GM23338 (cell line): ENCODE results near the gene PCSK7. TPM values are rescaled to one million over a fixed set of nuclear protein-coding genes. Genes with fewer than 3 reads are reported as not detected.
A peak's percentile ranks its signal among the peaks of the same experiment; 100 is the strongest.

Source experiments
- ATAC-seq: fragments of 200-7000 bp; cut with Tn5 transposase; 3 replicates; pipeline ENCODE4 v1.9.1; 2020
- DNase-seq: peaks from one replicate; pipeline ENCODE4 v3.0.0-alpha.2; 2015; ENCODE audit warnings: low spot score
- H2AFZ ChIP-seq: fragments of 200-600 bp; sonication (generic); 2 replicates; pipeline ENCODE4 v1.8.0; 2016; ENCODE audit warnings: antibody characterized with exemption, mild to moderate bottlenecking, moderate library complexity
- H3F3A ChIP-seq: fragments of 200-600 bp; sonication (generic); replicated peaks from 2 replicates; pipeline ENCODE4 v1.8.0; 2017; ENCODE audit warnings: antibody characterized with exemption, mixed run types, low read depth
- H3K27ac ChIP-seq: fragments of 200-600 bp; sonication (generic); 2 replicates; pipeline ENCODE4 v1.6.1; 2016; ENCODE audit warnings: low read depth
- H3K27me3 ChIP-seq: fragments of 200-600 bp; sonication (generic); 2 replicates; pipeline ENCODE4 v1.8.0; 2016; ENCODE audit warnings: mild to moderate bottlenecking, mixed run types, moderate library complexity; ENCODE audit not compliant: insufficient read depth
- H3K36me3 ChIP-seq: fragments of 200-600 bp; sonication (generic); 2 replicates; pipeline ENCODE4 v1.8.0; 2016; ENCODE audit warnings: mild to moderate bottlenecking; ENCODE audit not compliant: insufficient read depth
- H3K4me1 ChIP-seq: fragments of 200-600 bp; sonication (generic); 2 replicates; pipeline ENCODE4 v1.8.0; 2016; ENCODE audit warnings: mild to moderate bottlenecking, moderate library complexity; ENCODE audit not compliant: insufficient read depth
- H3K4me2 ChIP-seq: fragments of 200-600 bp; sonication (generic); 2 replicates; pipeline ENCODE4 v1.7.1; 2017; ENCODE audit warnings: mixed run types
- H3K4me3 ChIP-seq: fragments of 200-600 bp; sonication (generic); 2 replicates; pipeline ENCODE4 v1.6.1; 2016; ENCODE audit warnings: mixed run types
- H3K79me2 ChIP-seq: fragments of 200-600 bp; sonication (generic); replicated peaks from 2 replicates; pipeline ENCODE4 v1.8.0; 2017; ENCODE audit warnings: mild to moderate bottlenecking; ENCODE audit not compliant: insufficient read depth
- H3K9me2 ChIP-seq: fragments of 200-600 bp; sonication (generic); 2 replicates; pipeline ENCODE4 v1.8.0; 2017; ENCODE audit not compliant: insufficient read depth
- H4K20me1 ChIP-seq: fragments of 200-600 bp; sonication (generic); replicated peaks from 2 replicates; pipeline ENCODE4 v1.8.0; 2017; ENCODE audit warnings: mild to moderate bottlenecking; ENCODE audit not compliant: insufficient read depth
- H3K27ac Mint-ChIP-seq: 2 replicates; pipeline ENCODE4 v1.8.0; 2020; ENCODE audit warnings: inconsistent platforms, mild to moderate bottlenecking, moderate library complexity, mixed read lengths
- H3K27me3 Mint-ChIP-seq: 3 replicates; pipeline ENCODE4 v1.8.0; 2022; ENCODE audit warnings: low read depth, mild to moderate bottlenecking, moderate library complexity, mixed read lengths, inconsistent platforms; ENCODE audit not compliant: insufficient read depth, poor library complexity
- H3K36me3 Mint-ChIP-seq: 3 replicates; pipeline ENCODE4 v1.8.0; 2021; ENCODE audit warnings: low read depth, mild to moderate bottlenecking, inconsistent platforms, moderate library complexity, mixed read lengths
- H3K4me1 Mint-ChIP-seq: 3 replicates; pipeline ENCODE4 v1.8.0; 2020; ENCODE audit warnings: mild to moderate bottlenecking, inconsistent platforms, mixed read lengths
- H3K4me3 Mint-ChIP-seq: 3 replicates; pipeline ENCODE4 v1.8.0; 2021; ENCODE audit warnings: moderate library complexity, mild to moderate bottlenecking, inconsistent platforms, mixed read lengths
- H3K9me3 Mint-ChIP-seq: 3 replicates; pipeline ENCODE4 v1.8.0; 2020; ENCODE audit warnings: moderate library complexity, mild to moderate bottlenecking, inconsistent platforms, mixed read lengths
- CREB1 ChIP-seq: fragments of 250-450 bp; sonication (Bioruptor Pico); IDR thresholded peaks from 2 replicates; pipeline ENCODE4 v1.5.0; 2020; ENCODE audit warnings: low read depth, mild to moderate bottlenecking, moderate library complexity
- EZH2 ChIP-seq: fragments of 200-600 bp; sonication (generic); IDR thresholded peaks from one replicate; pipeline ENCODE4 v1.8.0; 2017; ENCODE audit warnings: antibody characterized with exemption, mild to moderate bottlenecking, low read depth; ENCODE audit not compliant: unreplicated experiment
- EZH2phosphoT487 ChIP-seq: fragments of 200-600 bp; sonication (generic); IDR thresholded peaks from one replicate; pipeline ENCODE4 v1.8.1; 2018; ENCODE audit warnings: antibody characterized with exemption; ENCODE audit not compliant: unreplicated experiment
- JUNB ChIP-seq: IDR thresholded peaks from one replicate; pipeline ENCODE4 v1.6.1; 2016; ENCODE audit warnings: antibody characterized with exemption; ENCODE audit not compliant: unreplicated experiment
- NANOG ChIP-seq: IDR thresholded peaks from 2 replicates; pipeline ENCODE4 v1.6.1; 2016; ENCODE audit warnings: antibody characterized with exemption, borderline replicate concordance
- POLR2AphosphoS5 ChIP-seq: IDR thresholded peaks from 2 replicates; pipeline ENCODE4 v1.6.1; 2016; ENCODE audit warnings: antibody characterized with exemption, low read depth
- STAT1 ChIP-seq: IDR thresholded peaks from one replicate; pipeline ENCODE4 v1.6.1; 2016; ENCODE audit warnings: antibody characterized with exemption; ENCODE audit not compliant: unreplicated experiment
- ZNF114 ChIP-seq: fragments of 250-450 bp; sonication (Bioruptor Pico); IDR thresholded peaks from 2 replicates; pipeline ENCODE4 v1.5.0; 2020; ENCODE audit warnings: mild to moderate bottlenecking, moderate library complexity
- ZNF331 ChIP-seq: fragments of 250-450 bp; sonication (Bioruptor Pico); IDR thresholded peaks from 2 replicates; pipeline ENCODE4 v1.5.0; 2020; ENCODE audit warnings: low read depth, mild to moderate bottlenecking, moderate library complexity
- polyA plus RNA-seq: library from polyadenylated mRNA; unstranded; fragments of >200 nt; fragmentation: Nextera tagmentation; extraction: Ambion mirVana; gene quantifications from 2 replicates; pipeline ENCODE4 v1.2.1, GENCODE V29; 2016
- total RNA-seq: library from RNA; depleted of rRNA; stranded (reverse); fragments of >200 nt; shearing (Covaris generic); gene quantifications from 2 replicates; pipeline ENCODE4 v1.2.3, GENCODE V29; 2014
- TF ChIP-seq, protein P1 (sequence below), 2 experiments: fragments of 200-600 bp in 1 of 2; sonication (generic) in 1 of 2; conservative IDR thresholded peaks; 2 replicates each; pipeline versions ENCODE4 v1.5.1 to v1.6.1; 2016 to 2017; ENCODE audit warnings: antibody characterized with exemption in 2 of 2, low read depth in 2 of 2, mild to moderate bottlenecking in 2 of 2, moderate library complexity in 1 of 2
- TF ChIP-seq, protein P2 (sequence below): IDR thresholded peaks from 2 replicates; pipeline ENCODE4 v1.6.1; 2016; ENCODE audit warnings: antibody characterized with exemption
- TF ChIP-seq, protein P3 (sequence below): fragments of 250-450 bp; sonication (Bioruptor Pico); IDR thresholded peaks from 2 replicates; pipeline ENCODE4 v1.5.0; 2020; ENCODE audit warnings: mild to moderate bottlenecking, moderate library complexity
- TF ChIP-seq, protein P4 (sequence below): IDR thresholded peaks from one replicate; pipeline ENCODE4 v1.6.1; 2018; ENCODE audit warnings: antibody characterized with exemption; ENCODE audit not compliant: unreplicated experiment

The PCSK7 gene
- total and polyA plus RNA-seq, 2 experiments from 2014 or later: 12.4 to 46.4 TPM

DNA sequence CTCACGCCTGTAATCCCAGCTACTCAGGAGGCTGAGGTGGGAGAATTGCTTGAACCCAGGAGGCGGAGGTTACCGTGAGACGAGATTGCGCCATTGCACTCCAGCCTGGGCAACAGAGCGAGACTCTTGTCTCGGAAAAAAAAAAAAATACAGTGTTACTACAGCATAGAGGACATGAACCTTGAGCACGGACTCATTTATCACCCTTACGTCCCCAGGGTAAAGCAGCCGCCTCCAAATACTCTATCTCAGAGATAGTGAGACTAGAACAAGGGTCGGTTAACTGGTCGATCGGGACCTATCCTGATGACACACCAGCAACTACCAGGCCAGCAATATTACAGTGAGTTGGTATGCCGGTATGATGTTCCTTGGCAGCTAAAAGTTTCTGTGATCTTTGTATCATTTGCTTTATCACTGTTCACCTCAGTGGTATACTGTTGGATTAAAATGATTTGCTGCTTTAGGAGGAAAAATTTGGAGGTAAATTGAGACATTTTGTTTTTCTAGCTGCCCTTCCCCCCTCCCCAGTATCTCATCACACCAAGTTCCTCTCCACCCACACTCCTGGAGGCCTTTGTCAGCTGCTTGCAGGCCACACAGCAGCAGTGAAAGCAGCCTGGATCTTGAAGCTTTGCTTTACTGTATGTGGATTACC lies 60.3 kb downstream of the PCSK7 start:
- H3K4me3 Mint-ChIP-seq: no peak overlapping the region

More for the DNA sequence above, 60.3 kb downstream of the PCSK7 start:
- peaks cover 19% of the 10 kb centered on the region for H4K20me1 ChIP-seq
- H3K27ac ChIP-seq: no peak overlapping the region; the same call in 1 of the 2 replicates
- peak overlapping the region; percentile 66 for H3K27ac Mint-ChIP-seq
- no peaks in the 10 kb centered on the region for H3K27me3 Mint-ChIP-seq
- no peaks in the 10 kb centered on the region for H3K4me1 ChIP-seq
- H2AFZ ChIP-seq: no peak overlapping the region
- H3F3A ChIP-seq: 0 out of 2 replicates have a peak, but pooled peaks cover 10% of the 10 kb centered on the region
- no peaks in the 10 kb centered on the region for H3K9me2 ChIP-seq
- H3K36me3 ChIP-seq: peaks cover 24% of the 10 kb centered on the region
- H3K4me3 ChIP-seq: no peak overlapping the region
- no peaks in the 10 kb centered on the region for H3K27me3 ChIP-seq
- peaks cover 41% of the 10 kb centered on the region for H3K36me3 Mint-ChIP-seq
- TF ChIP-seq, protein P1, sequence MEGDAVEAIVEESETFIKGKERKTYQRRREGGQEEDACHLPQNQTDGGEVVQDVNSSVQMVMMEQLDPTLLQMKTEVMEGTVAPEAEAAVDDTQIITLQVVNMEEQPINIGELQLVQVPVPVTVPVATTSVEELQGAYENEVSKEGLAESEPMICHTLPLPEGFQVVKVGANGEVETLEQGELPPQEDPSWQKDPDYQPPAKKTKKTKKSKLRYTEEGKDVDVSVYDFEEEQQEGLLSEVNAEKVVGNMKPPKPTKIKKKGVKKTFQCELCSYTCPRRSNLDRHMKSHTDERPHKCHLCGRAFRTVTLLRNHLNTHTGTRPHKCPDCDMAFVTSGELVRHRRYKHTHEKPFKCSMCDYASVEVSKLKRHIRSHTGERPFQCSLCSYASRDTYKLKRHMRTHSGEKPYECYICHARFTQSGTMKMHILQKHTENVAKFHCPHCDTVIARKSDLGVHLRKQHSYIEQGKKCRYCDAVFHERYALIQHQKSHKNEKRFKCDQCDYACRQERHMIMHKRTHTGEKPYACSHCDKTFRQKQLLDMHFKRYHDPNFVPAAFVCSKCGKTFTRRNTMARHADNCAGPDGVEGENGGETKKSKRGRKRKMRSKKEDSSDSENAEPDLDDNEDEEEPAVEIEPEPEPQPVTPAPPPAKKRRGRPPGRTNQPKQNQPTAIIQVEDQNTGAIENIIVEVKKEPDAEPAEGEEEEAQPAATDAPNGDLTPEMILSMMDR (conservative IDR thresholded peaks at IDR 0.05; ENCODE audit: low read depth in 2 of 2): no peak
- TF ChIP-seq JUNB (no peak), ZNF331 (CRISPR knock-in tag) (no peak), ZNF114 (CRISPR knock-in tag) (no peak), POLR2AphosphoS5 (no peak), NANOG (no peak), STAT1 (no peak), EZH2 (no peak), EZH2phosphoT487 (no peak), CREB1 (CRISPR knock-in tag) (no peak)
- TF ChIP-seq, protein P2, sequence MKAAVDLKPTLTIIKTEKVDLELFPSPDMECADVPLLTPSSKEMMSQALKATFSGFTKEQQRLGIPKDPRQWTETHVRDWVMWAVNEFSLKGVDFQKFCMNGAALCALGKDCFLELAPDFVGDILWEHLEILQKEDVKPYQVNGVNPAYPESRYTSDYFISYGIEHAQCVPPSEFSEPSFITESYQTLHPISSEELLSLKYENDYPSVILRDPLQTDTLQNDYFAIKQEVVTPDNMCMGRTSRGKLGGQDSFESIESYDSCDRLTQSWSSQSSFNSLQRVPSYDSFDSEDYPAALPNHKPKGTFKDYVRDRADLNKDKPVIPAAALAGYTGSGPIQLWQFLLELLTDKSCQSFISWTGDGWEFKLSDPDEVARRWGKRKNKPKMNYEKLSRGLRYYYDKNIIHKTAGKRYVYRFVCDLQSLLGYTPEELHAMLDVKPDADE: no peak
- TF ChIP-seq, protein P3, sequence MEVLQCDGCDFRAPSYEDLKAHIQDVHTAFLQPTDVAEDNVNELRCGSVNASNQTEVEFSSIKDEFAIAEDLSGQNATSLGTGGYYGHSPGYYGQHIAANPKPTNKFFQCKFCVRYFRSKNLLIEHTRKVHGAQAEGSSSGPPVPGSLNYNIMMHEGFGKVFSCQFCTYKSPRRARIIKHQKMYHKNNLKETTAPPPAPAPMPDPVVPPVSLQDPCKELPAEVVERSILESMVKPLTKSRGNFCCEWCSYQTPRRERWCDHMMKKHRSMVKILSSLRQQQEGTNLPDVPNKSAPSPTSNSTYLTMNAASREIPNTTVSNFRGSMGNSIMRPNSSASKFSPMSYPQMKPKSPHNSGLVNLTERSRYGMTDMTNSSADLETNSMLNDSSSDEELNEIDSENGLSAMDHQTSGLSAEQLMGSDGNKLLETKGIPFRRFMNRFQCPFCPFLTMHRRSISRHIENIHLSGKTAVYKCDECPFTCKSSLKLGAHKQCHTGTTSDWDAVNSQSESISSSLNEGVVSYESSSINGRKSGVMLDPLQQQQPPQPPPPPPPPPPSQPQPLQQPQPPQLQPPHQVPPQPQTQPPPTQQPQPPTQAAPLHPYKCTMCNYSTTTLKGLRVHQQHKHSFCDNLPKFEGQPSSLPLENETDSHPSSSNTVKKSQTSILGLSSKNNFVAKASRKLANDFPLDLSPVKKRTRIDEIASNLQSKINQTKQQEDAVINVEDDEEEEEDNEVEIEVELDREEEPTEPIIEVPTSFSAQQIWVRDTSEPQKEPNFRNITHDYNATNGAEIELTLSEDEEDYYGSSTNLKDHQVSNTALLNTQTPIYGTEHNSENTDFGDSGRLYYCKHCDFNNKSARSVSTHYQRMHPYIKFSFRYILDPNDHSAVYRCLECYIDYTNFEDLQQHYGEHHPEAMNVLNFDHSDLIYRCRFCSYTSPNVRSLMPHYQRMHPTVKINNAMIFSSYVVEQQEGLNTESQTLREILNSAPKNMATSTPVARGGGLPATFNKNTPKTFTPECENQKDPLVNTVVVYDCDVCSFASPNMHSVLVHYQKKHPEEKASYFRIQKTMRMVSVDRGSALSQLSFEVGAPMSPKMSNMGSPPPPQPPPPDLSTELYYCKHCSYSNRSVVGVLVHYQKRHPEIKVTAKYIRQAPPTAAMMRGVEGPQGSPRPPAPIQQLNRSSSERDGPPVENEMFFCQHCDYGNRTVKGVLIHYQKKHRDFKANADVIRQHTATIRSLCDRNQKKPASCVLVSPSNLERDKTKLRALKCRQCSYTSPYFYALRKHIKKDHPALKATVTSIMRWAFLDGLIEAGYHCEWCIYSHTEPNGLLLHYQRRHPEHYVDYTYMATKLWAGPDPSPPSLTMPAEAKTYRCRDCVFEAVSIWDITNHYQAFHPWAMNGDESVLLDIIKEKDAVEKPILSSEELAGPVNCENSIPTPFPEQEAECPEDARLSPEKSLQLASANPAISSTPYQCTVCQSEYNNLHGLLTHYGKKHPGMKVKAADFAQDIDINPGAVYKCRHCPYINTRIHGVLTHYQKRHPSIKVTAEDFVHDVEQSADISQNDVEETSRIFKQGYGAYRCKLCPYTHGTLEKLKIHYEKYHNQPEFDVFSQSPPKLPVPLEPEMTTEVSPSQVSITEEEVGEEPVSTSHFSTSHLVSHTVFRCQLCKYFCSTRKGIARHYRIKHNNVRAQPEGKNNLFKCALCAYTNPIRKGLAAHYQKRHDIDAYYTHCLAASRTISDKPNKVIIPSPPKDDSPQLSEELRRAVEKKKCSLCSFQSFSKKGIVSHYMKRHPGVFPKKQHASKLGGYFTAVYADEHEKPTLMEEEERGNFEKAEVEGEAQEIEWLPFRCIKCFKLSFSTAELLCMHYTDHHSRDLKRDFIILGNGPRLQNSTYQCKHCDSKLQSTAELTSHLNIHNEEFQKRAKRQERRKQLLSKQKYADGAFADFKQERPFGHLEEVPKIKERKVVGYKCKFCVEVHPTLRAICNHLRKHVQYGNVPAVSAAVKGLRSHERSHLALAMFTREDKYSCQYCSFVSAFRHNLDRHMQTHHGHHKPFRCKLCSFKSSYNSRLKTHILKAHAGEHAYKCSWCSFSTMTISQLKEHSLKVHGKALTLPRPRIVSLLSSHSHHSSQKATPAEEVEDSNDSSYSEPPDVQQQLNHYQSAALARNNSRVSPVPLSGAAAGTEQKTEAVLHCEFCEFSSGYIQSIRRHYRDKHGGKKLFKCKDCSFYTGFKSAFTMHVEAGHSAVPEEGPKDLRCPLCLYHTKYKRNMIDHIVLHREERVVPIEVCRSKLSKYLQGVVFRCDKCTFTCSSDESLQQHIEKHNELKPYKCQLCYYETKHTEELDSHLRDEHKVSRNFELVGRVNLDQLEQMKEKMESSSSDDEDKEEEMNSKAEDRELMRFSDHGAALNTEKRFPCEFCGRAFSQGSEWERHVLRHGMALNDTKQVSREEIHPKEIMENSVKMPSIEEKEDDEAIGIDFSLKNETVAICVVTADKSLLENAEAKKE (CRISPR knock-in tag): no peak
- TF ChIP-seq, protein P4, sequence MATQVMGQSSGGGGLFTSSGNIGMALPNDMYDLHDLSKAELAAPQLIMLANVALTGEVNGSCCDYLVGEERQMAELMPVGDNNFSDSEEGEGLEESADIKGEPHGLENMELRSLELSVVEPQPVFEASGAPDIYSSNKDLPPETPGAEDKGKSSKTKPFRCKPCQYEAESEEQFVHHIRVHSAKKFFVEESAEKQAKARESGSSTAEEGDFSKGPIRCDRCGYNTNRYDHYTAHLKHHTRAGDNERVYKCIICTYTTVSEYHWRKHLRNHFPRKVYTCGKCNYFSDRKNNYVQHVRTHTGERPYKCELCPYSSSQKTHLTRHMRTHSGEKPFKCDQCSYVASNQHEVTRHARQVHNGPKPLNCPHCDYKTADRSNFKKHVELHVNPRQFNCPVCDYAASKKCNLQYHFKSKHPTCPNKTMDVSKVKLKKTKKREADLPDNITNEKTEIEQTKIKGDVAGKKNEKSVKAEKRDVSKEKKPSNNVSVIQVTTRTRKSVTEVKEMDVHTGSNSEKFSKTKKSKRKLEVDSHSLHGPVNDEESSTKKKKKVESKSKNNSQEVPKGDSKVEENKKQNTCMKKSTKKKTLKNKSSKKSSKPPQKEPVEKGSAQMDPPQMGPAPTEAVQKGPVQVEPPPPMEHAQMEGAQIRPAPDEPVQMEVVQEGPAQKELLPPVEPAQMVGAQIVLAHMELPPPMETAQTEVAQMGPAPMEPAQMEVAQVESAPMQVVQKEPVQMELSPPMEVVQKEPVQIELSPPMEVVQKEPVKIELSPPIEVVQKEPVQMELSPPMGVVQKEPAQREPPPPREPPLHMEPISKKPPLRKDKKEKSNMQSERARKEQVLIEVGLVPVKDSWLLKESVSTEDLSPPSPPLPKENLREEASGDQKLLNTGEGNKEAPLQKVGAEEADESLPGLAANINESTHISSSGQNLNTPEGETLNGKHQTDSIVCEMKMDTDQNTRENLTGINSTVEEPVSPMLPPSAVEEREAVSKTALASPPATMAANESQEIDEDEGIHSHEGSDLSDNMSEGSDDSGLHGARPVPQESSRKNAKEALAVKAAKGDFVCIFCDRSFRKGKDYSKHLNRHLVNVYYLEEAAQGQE: no peak
- H3K4me2 ChIP-seq: no peak overlapping the region
- H3K79me2 ChIP-seq: no peaks in the 10 kb centered on the region; the same call in 1 of the 2 replicates
- peak; percentile 74 for ATAC-seq
- no peak for DNase-seq
- peaks cover 13% of the 10 kb centered on the region; the same call in 2 of the 3 replicates for H3K4me1 Mint-ChIP-seq
- no peaks in the 10 kb centered on the region for H3K9me3 Mint-ChIP-seq
